HG03354 (cell line): Measurements from ENCODE around the gene MMP15.

Experiments
- ATAC-seq: cut with Tn5 transposase; IDR thresholded peaks from one replicate; pipeline ENCODE4 v1.9.1; 2021; ENCODE audit warnings: mild to moderate bottlenecking; ENCODE audit not compliant: unreplicated experiment, poor library complexity, severe bottlenecking

The MMP15 gene

DNA sequence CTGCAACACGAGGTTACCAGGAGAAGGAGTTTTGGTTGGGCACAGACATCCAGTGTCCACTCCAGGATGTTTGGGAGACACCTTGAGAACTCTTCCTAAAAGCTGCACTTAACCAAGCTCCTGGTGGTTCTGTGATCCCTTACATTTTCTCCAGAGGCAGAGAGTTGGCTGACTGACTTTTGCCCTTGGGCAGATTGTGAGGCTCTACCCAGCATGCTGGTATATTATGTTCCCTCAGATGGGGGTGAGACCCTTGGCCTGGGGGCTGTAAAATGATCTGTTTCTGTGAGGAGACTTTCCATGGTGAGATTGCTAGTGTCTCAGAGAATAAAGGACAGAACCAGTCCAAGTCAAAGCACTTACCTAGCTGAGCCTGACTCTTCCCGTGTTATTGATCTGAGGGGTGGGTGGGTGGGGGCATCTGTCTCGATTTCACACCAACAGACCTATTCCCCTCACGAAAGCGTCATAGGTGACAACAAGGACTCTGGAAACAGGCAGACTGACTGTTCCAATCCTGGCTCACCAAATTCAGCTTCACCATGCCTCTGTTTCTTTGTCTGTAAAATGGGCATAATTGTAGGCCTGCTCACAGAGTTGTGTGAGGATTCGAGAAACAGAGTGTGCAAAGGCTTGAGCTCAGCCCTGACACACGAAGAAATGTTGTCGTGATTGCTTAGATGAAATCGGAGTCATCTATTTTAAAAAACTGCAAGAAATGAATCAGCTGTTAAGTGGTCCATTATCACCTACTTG, 12.2 kb upstream of the MMP15 start:
- ATAC-seq, result no peak

DNA sequence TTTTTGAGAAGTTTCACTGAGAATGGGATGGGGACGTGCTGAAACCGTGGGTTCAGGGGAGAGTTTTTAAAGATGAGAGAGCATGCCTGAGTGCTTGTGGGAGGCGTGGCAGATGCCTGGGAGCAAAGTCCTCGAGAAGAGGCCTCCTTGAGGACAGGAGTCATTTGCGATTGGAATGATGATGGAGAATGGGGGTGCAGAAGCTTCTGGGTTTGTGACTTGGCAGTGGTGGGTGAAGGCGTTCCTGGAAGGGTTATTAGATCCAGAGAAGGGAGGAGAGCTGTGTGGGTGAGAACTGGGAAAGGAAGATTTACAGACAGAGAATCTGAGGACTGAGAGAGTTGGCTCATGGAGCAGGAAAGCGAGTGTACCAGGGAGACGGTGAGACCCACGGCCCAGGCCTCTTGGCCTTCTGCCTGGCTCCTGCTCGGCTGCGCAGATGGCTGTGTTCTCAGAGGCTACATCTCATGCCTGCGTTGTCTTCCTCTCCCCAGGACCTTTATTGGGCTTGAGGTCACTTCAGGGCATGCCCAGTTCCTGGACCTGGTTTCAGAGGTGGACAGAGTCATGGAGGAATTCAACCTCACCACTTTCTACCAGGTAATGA, 8.6 kb upstream of the MMP15 start:
- ATAC-seq, result no peak

DNA sequence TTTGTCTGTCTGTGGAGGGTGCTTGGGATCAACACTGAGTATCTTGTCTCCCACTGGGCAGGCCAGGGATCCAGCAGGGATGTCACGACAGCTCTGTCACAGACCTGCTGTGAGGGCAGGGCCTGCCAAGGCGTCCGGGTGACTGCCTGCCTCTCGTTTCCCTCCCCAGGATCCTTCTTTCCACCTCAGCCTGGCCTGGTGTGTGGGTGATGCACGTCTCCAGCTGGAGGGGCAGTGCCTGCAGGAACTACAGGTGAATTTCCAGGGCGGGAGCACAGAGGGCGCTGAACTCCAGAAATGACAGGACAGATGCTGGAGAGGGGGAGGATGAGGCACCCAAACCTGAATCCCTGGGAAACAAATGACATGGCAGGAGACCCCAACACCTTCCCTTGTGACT, 6.8 kb upstream of the MMP15 start:
- ATAC-seq, result no peak

DNA sequence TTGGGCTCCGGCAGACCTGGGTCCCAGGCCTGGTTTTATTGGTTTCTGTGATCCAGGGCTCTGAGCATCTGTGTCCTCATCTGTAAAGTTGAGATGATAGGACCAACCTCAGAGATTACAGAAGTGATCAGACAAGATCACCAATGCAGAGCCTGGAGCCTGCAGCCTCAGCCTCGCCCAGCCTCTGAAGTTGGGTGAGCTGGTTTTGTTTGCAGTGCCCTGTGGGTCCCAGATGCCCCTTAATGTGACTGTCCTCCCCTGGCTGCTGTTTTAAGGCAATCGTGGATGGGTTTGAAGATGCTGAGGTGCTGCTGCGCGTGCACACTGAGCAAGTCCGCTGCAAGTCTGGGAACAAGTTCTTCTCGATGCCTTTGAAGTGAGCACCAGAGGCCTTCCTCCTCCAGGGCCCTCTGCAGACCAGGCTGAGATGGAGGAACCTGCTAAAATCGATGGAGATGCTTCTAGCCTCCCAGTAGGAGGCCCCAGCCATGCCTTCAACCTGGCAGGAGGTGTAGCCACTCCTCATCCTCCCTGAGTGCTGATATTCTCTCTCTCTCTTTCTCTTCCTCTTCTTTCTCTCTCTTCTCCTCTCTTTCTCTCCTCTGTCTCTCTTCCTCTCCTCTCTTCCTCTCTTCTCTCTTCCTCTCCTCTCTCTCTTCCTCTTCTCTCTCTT, 5.6 kb upstream of the MMP15 start:
- no peak for ATAC-seq

DNA sequence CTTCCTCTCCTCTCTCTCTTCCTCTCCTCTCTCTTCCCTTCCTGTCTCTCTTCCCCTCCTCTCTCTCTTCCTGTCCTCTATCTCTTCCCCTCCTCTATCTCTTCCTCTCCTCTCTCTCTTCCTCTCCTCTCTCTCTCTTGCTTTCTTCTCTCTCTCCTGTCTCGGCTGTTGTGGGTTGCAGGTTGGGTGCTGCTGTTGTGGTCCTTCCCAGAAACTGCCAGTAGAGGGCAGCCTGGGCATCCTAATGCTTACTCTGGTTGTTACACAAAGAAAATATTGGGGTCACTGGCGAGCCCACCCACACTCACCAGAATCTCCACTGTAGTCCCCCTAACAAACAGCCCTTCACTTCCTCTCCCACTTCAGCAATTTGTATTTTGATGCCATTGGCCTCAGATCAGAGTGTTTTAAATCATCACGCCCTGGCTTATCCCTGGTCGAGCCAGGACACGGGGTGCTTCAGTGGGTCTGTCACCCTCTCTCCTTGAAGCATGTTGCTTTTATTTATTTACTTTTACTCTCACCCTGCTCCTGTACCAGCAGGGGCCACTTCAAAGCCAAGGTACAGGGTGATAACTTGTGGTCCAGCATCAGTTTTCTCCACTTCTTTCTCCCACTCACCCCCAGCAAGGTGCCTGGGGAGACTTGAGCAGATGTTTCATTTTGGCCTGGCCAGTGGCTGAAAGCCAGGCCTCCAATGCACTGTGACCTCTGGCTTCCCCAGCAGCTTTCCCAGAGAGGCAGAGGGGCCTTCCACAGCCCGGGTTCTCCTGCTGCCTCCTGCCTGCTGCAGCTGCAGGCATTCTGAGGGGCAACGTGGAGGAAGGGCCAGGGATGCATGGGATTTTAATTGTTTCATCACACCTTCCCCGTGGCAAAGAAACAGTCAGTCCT, 4.7 kb upstream of the MMP15 start:
- ATAC-seq, result no peak

DNA sequence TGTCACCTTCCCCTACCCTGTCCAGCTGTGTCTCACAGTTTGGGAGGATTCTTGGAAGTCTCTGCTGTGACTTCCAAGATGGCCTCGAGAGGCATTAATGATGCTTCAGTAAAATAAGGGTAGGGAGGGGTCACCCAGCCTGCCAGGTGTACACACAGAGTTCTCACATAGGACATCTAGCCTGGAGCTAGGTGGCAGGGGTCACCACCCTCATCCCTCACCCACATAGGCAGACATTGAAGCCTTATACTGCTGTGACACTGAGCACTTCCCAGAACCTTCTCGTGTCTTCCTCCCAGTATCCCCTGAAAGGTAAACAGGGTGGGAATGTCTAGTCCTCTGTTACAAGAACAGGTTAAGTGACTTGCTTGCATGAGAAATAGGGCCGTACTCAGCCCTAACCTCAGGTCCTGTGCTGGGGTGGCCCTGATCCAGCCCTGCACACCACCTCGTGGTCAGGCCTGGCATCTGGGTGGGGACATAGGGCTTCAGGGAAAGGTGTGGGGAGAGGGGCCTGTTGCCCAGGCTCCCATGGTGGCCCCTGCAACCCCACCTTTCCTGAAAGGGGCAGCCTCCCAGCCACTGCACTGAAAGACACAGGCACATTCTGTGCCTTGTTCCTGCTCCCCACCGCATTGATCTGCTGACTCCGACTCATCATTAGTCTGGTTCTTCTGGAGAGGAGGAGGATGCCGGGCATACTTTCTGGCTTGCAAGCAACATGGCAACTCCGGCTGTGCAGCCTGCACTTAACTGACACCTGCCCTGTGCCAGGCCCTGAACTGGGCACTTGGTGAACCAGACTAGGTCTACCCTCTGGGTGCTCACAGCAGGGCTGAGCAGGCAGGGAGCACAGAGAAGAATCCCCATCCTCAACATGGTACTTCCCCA, 3.6 kb upstream of the MMP15 start:
- no peak for ATAC-seq

DNA sequence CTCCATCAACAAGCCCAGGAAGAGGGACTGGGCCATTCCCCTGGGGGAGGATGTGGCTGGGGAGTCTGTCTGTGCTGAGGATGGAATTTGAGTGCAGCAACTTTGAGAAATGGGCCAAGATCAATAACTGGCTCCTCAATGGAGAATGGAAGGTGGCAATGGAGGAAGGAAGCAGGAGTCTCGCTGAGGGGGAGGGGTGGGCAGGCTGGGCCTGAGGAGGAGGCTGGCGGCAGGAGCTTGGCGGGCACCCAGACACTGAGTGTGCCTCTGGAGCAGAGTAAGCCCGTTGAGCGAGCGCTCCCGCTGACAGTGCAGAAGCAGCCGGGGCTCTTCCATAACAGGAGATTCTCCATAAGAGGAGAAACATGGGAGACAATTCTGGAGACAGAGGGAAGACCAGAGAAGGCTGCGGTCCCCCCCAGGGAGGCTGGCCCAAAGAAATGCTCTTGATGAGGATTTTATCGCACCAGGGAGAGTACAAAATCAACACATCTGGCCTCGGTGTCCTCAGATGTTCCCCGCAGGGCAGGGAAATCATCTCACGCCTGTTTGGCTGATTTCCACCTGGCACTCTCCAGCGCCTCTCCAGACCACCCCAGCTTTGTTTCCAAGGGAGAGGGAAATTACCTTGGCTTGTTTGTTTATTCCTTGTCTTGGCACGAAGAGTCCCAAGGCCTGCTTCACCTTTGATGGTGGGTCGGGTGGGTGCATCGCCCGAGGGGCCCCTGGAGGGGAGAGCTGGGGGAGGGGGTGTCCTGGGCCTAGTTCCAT, 2.8 kb upstream of the MMP15 start:
- ATAC-seq, result no peak

DNA sequence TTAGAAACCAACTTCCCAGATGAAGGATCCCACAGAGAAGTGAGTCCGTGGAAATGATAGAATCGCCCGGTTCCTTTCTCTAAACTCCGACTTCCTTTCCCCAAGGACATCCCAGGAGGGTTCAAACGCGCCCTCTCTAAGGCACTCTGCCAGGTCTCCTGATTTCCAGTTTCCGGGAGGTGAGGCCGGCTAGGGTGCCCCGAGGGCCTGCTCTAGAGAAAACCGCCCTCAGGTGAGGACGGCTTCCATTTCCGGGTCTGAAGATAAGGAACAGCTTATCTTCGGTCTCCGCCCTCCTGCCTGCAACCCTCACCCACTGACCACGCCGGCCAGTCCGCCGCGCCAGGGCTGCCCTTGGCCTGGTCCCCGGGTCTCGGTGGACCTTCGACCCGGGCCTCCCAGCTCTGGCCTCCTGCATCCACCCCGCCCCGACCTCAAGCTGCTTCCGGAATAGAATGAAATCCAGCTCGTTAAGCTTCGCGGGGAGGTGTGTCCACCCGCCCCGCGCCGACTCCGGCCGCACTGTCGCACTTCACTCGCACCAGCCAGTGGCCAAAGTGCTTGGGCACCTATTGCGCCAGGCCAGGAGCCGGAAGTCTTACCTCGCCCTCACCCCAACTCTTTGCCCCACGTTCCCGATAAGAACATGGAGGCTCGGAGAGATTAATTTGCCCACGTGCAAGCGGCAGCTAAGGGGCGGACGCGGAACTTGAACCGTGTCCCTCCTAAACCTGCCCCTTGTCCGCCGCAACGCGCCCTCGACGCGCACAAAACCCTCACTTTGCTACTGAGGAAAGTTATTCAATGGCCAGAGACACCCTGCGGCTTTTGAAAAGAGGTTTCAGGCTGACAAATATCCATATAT, 836 bp upstream of the MMP15 start:
- ATAC-seq, result no peak

DNA sequence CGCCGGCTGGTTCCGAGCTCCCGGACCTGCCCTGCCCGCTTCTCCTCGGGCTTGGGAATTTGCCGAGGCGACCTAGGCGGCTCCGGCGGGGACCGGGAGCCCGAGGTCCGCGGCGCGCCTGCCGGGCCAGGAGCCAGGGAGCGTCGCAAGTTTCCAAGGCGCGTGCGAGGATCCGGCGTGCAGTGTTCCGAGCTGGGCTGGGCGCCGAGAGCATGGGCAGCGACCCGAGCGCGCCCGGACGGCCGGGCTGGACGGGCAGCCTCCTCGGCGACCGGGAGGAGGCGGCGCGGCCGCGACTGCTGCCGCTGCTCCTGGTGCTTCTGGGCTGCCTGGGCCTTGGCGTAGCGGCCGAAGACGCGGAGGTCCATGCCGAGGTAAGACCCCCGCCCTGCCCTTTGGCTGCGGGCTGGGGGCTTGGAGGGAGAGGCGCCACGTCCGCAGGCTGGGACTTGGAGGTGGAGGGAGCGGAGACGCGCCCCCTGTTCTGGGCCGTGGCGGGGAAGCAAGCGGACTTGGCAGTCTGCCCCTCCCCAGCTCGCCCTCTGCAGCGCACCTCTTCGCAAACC, 668 bp downstream of the MMP15 start:
- peak; percentile 31 for ATAC-seq

DNA sequence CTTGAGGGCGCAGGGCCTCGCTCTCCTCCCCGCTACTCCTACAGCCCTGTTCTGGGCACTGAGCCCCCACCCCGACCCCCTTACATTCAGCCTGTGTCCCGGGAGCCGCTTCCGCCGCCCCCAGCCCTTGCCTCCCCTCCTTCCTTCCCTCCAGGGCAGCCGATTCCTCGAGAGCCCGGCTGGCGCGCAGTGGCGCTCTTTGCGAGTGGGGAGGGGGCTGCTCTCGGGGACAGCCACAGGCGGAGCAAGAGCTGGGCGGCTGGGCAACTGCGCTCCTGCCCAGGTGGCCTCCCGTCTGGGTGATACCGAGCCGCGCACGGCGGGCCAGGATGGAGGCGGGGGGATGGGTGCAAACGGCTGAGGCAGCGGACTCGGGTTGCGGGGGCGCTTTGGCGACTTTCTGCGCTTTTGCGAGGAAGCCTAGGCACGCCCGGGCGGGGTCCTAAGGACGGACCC, 1.2 kb downstream of the MMP15 start:
- ATAC-seq, result no peak

DNA sequence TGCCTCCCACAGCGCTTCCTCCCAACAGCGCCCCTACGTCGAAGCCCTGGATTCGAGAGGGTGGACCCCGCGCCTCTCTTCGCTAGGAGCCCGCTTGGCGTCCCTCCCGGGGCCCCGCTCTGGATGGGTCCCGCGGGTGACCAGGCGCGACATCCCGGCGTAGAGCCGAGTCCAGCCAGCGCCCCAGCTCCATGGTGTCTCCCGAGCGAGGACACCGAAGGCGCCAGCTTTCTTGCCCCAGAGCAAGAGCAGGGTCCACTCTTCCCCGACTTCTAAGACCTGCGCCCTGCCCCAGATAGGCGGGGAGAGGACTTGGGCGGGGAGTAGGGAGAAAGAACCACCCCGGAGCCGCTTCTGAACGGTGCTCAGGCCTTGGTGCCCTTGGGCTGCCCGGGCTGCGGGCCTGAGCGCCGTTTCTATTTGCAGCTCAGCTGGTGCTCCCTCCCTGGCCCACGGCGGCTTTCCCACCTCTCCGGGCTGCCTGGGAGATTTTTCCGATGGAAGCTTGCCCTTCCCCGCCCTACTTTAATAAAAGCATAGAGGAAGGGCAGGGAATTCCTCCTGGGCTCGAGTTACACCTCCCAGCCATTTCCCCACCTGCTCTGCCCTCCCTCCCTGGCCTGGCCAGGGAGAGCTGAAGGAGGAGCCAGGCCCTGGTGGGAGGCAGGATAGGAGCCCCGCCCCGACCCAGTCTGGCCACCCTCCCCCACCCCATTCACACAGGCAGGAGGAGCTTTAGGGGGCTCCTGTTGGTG, 1.8 kb downstream of the MMP15 start:
- no peak for ATAC-seq

DNA sequence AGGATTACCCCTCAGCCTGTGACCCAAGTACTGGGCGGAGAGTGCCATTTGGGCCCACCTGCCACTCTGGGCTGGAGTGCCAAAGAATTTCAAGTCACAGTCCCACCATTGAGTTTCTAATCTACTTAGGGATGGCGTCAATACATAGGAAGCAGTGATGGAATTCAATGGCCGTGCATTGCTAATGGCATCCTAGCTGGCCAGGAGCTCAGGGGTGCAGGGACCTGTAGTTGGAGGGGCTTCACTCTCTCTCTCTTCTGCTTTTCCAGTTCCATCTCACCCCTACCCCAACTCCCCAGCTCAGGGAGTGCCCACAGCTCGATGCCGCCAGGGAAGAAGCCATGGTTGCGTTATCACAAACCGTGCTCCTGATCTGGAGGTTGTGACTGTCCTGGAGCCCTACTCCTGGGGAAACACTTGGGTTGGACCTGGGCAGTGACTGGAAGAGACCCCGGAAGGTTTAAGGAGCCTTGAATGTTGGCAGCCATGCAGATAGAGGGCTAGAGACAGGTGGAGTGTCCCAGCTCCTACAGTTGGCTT, 2.4 kb downstream of the MMP15 start:
- ATAC-seq, result no peak

DNA sequence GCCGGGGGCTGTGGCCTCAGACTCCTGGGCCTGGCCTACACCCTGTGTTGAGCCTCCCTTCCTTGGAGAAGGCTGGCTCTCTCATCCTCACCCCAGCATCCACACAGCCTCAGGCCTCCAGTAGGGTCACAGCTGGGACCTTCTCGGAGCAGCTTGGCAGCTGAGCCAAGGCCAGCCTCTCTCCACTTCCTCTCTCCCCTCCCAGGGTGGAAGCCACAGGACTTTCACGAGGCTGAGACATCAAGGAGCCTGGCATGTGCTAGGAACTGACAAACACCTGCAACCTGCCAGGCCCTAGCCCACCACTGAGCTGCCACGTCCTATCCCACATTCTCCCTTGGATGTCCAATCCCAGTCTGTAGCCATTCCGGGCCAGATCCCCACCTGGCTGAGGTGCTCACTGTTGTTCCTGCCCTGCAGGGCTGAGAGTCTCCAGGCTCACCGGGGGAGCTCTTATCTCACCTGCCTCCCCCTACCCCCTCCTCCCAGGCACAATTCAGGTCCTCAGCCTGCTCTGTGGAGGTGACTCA, 3.1 kb downstream of the MMP15 start:
- ATAC-seq, result no peak

DNA sequence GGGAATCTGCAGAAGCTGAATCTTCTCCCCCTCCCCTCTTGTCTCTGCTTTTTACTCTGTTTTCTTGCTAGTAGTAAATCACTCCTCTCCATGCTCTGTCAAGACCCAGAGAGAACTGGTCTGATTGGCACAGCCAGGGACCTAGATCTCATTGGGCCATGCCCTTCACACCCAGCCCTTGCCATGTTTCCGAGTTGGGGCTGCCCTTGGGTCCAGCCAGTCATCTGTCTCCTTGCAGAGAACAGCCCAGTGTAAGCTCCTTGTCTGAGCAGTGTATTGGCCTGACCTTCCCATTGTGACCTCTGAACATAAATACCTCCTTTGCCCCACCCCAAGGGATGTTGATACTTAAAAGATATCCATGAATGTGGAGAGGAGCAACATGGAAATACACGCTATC, 3.9 kb downstream of the MMP15 start:
- no peak for ATAC-seq

DNA sequence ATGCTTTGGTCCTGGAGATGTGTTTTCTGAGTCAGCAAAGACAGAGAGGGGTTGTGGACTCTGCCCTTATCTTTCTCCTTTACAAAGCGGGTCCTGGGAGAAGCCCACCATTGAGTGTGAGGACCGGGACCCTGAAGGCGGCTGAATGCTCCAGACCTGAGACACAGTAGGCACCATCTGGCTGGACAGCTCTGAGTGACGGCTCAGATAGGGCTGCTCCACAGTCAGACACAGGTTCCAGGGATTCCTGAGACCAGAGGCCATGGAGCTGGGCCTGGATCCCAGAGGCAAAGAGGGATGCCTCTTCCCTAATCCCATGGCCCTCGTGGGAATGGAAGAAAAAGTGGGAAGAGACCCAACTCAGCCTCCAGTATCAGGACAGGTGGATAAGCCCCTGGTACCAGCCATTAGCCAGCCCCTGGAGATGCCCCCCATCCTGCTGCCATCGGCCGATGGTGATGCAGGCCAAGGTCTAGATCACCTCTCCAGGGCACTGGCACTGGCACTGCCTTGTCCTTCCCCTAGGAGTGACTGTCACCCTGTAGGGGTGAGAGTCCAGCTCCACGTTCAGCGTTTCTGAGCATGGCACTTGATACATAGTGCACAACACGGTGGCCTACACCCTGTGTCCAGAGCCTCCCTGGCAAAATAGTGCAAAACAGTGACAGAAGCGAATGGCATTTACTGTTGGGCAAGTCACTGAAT, 4.7 kb downstream of the MMP15 start:
- no peak for ATAC-seq
